ENCODE measurements around the gene E4F1.

DNA sequence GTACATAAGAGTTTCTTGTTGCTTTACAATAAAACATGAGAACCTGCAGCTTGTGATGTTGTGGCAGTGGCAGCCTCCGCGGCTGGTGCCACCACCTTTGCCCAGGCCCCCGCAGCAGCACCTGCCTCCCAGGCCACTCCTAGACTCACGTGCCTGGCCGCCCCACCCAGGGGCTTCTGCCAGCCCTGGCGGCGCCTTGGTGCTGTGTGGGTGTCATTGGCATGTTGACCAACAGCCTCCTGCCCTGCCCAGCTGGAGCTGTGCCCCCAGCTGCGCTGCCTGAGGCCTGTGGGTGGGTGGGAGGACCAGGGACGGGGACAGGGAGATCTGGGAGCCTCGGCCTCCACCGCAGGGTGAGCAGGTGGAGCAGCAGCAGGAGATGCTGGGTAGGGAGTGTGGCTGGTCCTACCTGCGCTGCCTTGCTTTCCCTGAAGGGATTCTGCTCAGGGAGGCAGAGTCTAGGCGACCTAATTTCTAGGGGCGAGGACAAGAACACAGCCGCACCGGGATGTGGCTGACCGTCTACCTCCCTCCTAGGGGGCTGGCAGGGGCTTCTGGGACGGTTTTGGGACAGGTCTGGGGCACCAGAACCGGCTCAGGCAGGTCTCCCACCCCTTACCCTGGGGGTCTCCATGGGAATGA, 12.4 kb downstream of the E4F1 start:
- TF ChIP-seq, protein P1, sequence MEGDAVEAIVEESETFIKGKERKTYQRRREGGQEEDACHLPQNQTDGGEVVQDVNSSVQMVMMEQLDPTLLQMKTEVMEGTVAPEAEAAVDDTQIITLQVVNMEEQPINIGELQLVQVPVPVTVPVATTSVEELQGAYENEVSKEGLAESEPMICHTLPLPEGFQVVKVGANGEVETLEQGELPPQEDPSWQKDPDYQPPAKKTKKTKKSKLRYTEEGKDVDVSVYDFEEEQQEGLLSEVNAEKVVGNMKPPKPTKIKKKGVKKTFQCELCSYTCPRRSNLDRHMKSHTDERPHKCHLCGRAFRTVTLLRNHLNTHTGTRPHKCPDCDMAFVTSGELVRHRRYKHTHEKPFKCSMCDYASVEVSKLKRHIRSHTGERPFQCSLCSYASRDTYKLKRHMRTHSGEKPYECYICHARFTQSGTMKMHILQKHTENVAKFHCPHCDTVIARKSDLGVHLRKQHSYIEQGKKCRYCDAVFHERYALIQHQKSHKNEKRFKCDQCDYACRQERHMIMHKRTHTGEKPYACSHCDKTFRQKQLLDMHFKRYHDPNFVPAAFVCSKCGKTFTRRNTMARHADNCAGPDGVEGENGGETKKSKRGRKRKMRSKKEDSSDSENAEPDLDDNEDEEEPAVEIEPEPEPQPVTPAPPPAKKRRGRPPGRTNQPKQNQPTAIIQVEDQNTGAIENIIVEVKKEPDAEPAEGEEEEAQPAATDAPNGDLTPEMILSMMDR (IDR thresholded peaks at IDR 0.05; ENCODE audit: low read depth, low read length, poor library complexity, severe bottlenecking): no peak
- TF ChIP-seq EZH2phosphoT487 (IDR thresholded peaks at IDR 0.05; ENCODE audit: borderline replicate concordance, low read length): no peak
